Testis (tissue), 2 donors: ENCODE measurements around the gene MED27.

Source experiments
- POLR2A ChIP-seq: fragments of 450-650 bp; IDR thresholded peaks from one replicate; pipeline ENCODE4 v1.6.1; 2017; ENCODE audit warnings: antibody characterized with exemption, mild to moderate bottlenecking, moderate library complexity
- TF ChIP-seq, protein P1 (sequence below), 3 experiments: fragments of 450-650 bp in 2 of 3; fragments of 200-600 bp in 1 of 3; sonication (generic) in 1 of 3; IDR thresholded peaks; one replicate each; pipeline ENCODE4 v1.5.1; 2016 to 2019; ENCODE audit warnings: antibody characterized with exemption in 3 of 3, mild to moderate bottlenecking in 2 of 3, moderate library complexity in 1 of 3

DNA sequence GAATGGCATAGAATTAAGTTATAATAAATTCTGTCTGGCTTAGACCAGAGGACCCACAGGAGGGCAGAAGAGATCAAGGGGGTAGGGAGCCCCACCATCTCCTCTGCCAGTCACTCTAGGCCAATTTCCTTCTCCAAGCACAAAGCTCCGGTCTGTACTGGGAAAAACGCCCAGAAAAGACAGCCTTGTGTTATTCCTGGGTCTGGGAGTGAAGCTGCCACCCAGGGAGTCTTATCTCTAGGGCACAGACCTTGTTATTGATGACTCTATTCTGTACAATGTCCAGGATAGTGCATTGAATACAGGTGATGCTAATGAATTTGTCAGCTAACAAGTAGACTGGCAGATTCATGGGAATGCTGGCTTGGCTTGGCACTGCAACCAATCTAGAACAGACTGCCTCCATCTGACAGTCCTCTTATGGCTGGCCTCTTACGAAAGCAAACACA is 60.7 kb downstream of the MED27 start:
- TF ChIP-seq, protein P1, sequence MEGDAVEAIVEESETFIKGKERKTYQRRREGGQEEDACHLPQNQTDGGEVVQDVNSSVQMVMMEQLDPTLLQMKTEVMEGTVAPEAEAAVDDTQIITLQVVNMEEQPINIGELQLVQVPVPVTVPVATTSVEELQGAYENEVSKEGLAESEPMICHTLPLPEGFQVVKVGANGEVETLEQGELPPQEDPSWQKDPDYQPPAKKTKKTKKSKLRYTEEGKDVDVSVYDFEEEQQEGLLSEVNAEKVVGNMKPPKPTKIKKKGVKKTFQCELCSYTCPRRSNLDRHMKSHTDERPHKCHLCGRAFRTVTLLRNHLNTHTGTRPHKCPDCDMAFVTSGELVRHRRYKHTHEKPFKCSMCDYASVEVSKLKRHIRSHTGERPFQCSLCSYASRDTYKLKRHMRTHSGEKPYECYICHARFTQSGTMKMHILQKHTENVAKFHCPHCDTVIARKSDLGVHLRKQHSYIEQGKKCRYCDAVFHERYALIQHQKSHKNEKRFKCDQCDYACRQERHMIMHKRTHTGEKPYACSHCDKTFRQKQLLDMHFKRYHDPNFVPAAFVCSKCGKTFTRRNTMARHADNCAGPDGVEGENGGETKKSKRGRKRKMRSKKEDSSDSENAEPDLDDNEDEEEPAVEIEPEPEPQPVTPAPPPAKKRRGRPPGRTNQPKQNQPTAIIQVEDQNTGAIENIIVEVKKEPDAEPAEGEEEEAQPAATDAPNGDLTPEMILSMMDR (IDR thresholded peaks at IDR 0.05), result no peak
- no peak for TF ChIP-seq POLR2A
